ENCODE data around the gene CREB5. TPM values are rescaled to one million over a fixed set of nuclear protein-coding genes. Genes with fewer than 3 reads are reported as not detected.

CREB5 gene
- total RNA-seq, 2 donors from 2014 or later: 0.53 to 2.6 TPM

DNA sequence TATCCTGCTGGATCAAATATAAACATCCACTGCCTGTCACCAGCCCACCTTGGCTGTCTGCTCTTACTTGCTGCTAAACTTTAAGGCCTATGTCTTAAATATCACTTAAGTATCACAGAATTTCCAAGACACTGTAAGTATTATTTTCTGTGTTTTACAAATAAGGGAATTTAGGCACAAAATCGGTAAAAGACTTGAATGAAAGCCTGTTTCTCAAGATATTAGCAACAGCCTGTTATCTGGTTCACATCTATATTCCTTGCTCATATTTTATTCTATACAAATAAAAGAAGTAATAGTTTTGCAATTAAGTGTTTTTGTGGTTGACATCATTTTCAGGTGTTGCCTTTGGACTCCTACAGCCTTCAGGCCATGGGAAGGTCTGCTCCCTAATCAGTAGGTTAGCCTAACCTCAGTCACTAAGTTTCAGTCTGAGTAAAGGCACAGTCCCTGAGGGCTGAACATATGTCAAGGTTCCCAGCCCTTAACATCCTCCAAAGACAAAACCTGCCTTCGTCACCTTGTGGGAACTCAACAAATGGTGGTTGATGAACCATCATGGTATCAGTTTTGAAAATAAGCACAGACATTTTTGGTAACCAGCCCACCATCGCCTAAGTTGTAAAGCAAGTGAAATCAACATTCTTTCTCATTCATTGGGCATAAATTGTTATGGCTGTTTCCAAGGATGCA, 127.1 kb downstream of the CREB5 start:
- no peaks in the 10 kb centered on the region for H3K9me3 Mint-ChIP-seq
- Histone ChIP-seq H3K36me3 (ENCODE audit: control insufficient read depth, insufficient read depth, low read length) (no peaks in the 10 kb centered on the region), H3K27ac (ENCODE audit: low read depth, low read length) (no peak overlapping the region), H3K9me3 (ENCODE audit: control insufficient read depth, low read length) (no peaks in the 10 kb centered on the region), H3K4me3 (ENCODE audit: low read length) (no peak overlapping the region), H3K4me1 (ENCODE audit: control insufficient read depth, insufficient read depth, low read length) (no peaks in the 10 kb centered on the region), H3K27me3 (ENCODE audit: control insufficient read depth, insufficient read depth, low read length, poor library complexity, severe bottlenecking) (peaks cover 16% of the 10 kb centered on the region), H3K9ac (ENCODE audit: extremely low read depth, low read length, poor library complexity, severe bottlenecking) (no peak overlapping the region)
- H3K36me3 Mint-ChIP-seq (ENCODE audit: low read depth): no peaks in the 10 kb centered on the region
- peaks cover 3% of the 10 kb centered on the region for H3K4me1 Mint-ChIP-seq
- H3K4me3 Mint-ChIP-seq: no peak overlapping the region
- peaks cover 28% of the 10 kb centered on the region for H3K27me3 Mint-ChIP-seq (ENCODE audit: insufficient read depth)
- TF ChIP-seq, protein P1, sequence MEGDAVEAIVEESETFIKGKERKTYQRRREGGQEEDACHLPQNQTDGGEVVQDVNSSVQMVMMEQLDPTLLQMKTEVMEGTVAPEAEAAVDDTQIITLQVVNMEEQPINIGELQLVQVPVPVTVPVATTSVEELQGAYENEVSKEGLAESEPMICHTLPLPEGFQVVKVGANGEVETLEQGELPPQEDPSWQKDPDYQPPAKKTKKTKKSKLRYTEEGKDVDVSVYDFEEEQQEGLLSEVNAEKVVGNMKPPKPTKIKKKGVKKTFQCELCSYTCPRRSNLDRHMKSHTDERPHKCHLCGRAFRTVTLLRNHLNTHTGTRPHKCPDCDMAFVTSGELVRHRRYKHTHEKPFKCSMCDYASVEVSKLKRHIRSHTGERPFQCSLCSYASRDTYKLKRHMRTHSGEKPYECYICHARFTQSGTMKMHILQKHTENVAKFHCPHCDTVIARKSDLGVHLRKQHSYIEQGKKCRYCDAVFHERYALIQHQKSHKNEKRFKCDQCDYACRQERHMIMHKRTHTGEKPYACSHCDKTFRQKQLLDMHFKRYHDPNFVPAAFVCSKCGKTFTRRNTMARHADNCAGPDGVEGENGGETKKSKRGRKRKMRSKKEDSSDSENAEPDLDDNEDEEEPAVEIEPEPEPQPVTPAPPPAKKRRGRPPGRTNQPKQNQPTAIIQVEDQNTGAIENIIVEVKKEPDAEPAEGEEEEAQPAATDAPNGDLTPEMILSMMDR (conservative IDR thresholded peaks at IDR 0.05): no peak
- no peak overlapping the region for H3K27ac Mint-ChIP-seq
- 80 to 83% methylated on average over 2 to 3 of the region's 3 CpGs for WGBS, 2 experiments (ENCODE audit: insufficient coverage in 1 of 2, insufficient read length in 1 of 2)
- DNase-seq: no peak

DNA sequence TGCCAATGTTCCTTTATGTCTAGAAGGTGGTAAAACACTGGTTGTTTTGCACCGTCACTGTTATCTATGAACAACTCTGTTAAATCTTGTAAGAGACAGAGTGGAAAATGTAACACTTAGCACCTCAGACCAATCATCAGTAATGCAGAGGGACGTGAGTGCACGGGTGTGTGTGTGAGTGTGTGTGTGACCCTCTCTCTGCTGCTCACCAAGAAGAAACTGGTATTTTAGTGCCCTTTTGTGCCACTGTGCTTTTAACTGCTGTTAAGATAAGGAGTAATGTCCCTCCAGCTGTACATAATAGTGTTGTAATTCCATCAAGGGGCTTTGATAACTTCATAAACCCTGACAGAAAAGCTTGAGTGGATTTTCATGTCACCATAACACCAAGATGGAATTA, 130.1 kb downstream of the CREB5 start:
- H3K4me3 ChIP-seq (ENCODE audit: low read length): no peak overlapping the region
- no peak overlapping the region for H3K4me3 Mint-ChIP-seq
- DNase-seq: no peak
- H3K27me3 ChIP-seq (ENCODE audit: control insufficient read depth, insufficient read depth, low read length, poor library complexity, severe bottlenecking): peaks cover 5% of the 10 kb centered on the region
- no peaks in the 10 kb centered on the region for H3K4me1 ChIP-seq (ENCODE audit: control insufficient read depth, insufficient read depth, low read length)
- no peaks in the 10 kb centered on the region for H3K36me3 Mint-ChIP-seq (ENCODE audit: low read depth)
- H3K27me3 Mint-ChIP-seq (ENCODE audit: insufficient read depth): peaks cover 8% of the 10 kb centered on the region
- no peak overlapping the region for H3K27ac Mint-ChIP-seq
- H3K9me3 ChIP-seq (ENCODE audit: control insufficient read depth, low read length): peaks cover 15% of the 10 kb centered on the region
- WGBS, 2 experiments (ENCODE audit: insufficient coverage in 1 of 2, insufficient read length in 1 of 2): 74 to 83% methylated on average over 3 of the region's 3 CpGs
- no peak overlapping the region for H3K27ac ChIP-seq (ENCODE audit: low read depth, low read length)
- peaks cover 3% of the 10 kb centered on the region for H3K4me1 Mint-ChIP-seq
- no peaks in the 10 kb centered on the region for H3K36me3 ChIP-seq (ENCODE audit: control insufficient read depth, insufficient read depth, low read length)
- no peak overlapping the region for H3K9ac ChIP-seq (ENCODE audit: extremely low read depth, low read length, poor library complexity, severe bottlenecking)
- peaks cover 11% of the 10 kb centered on the region for H3K9me3 Mint-ChIP-seq
- TF ChIP-seq, protein P1 (conservative IDR thresholded peaks at IDR 0.05): no peak

DNA sequence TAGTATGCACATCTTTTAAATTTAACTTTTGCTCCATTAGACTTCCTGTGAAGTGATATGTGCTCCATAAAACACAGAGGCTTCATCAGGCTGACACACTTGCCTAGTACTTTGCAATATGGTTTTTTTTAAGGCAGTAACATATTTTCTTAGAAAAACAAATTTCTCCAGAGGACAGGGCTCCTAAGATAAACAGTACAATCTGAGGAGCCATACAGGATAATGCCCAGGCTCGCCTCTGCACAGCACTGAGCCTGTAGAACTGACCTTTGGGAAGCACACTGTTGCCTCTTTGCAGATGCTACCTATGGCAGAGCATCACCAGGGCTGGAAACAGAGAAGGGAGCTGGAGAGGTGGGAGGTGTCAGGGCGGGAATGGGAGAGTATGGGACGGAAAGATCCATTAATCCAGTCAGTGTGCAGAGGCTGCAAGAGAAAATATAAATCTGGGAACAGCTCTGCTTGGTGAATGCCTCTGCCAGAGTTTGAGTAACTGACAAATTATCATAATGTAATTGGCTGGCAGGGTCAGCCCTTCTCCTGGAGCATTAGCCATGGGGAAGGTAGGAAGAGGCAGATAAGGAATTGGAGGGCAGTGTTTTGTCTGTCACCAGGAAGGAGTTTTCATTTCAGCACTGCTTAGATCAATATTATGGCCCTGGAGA, 132.3 kb downstream of the CREB5 start:
- Mint-ChIP-seq H3K4me3 (no peak overlapping the region), H3K36me3 (ENCODE audit: low read depth) (no peaks in the 10 kb centered on the region), H3K4me1 (peaks cover 3% of the 10 kb centered on the region), H3K27me3 (ENCODE audit: insufficient read depth) (peaks cover 3% of the 10 kb centered on the region), H3K9me3 (peaks cover 11% of the 10 kb centered on the region), H3K27ac (no peak overlapping the region)
- no peaks in the 10 kb centered on the region for H3K36me3 ChIP-seq (ENCODE audit: control insufficient read depth, insufficient read depth, low read length)
- H3K4me1 ChIP-seq (ENCODE audit: control insufficient read depth, insufficient read depth, low read length): no peaks in the 10 kb centered on the region
- WGBS, 2 experiments (ENCODE audit: insufficient coverage in 1 of 2, insufficient read length in 1 of 2): 94 to 95% methylated on average over 3 of the region's 3 CpGs
- peaks cover 19% of the 10 kb centered on the region for H3K9me3 ChIP-seq (ENCODE audit: control insufficient read depth, low read length)
- TF ChIP-seq, protein P1 (conservative IDR thresholded peaks at IDR 0.05): no peak
- no peak overlapping the region for H3K27ac ChIP-seq (ENCODE audit: low read depth, low read length)
- H3K4me3 ChIP-seq (ENCODE audit: low read length): no peak overlapping the region
- no peak overlapping the region for H3K9ac ChIP-seq (ENCODE audit: extremely low read depth, low read length, poor library complexity, severe bottlenecking)
- H3K27me3 ChIP-seq (ENCODE audit: control insufficient read depth, insufficient read depth, low read length, poor library complexity, severe bottlenecking): no peaks in the 10 kb centered on the region
- no peak for DNase-seq
